ENCODE data around the gene TCERG1L. TPM values are rescaled to one million over a fixed set of nuclear protein-coding genes. Genes with fewer than 3 reads are reported as not detected.

TCERG1L gene
- total RNA-seq, 1 experiment from 2014 or later: not detected

DNA sequence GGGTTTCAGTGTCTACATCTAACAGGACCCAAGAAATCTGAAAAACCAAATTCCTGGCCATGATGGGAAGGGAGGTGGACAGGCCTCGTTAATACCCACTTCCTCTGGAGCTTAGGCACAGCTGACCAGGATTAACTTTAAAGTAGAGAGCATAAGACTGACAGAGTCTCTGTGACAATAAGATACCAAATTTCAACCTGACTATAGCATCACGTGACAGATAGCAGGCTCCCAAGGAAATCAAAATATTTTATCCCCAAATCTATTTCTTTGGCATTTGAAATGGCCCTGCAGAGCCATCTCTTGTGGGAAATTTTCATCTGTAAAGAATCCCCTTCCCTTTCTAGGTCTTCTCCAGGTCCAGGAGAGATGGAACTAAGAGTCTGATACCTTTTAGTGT, 258.3 kb downstream of the TCERG1L start:
- intact Hi-C loops (cut with micrococcal nuclease; ENCODE audit: unreplicated experiment): no loop called here
- no peak for DNase-seq (ENCODE audit: low read depth, low spot score)
- Histone ChIP-seq H3K27me3 (ENCODE audit: control insufficient read depth, insufficient read depth, low read length) (no peaks in the 10 kb centered on the region), H3K27ac (ENCODE audit: low read length) (no peak overlapping the region), H3K36me3 (ENCODE audit: control insufficient read depth, insufficient read depth, low read length) (no peaks in the 10 kb centered on the region), H3K9me3 (ENCODE audit: control insufficient read depth, insufficient read depth, low read depth, low read length) (no peaks in the 10 kb centered on the region), H3K4me3 (ENCODE audit: low read depth in 2 of 2, low read length in 2 of 2) (no peak overlapping the region), H3K4me1 (ENCODE audit: control insufficient read depth, insufficient read depth, low read length) (no peaks in the 10 kb centered on the region)
- no TSS peak for BruUV-seq (replicated peaks)
- in situ Hi-C loops (cut with HindIII; ENCODE audit: low pct_unique_long_range_greater_than_20kb, low sequenced_read_pairs): no loop called here
- no peak for TF ChIP-seq TCF7L2 (IDR thresholded peaks at IDR 0.05; ENCODE audit: low read depth, low read length)
- no peak for TF ChIP-seq SIN3A (IDR thresholded peaks at IDR 0.05; ENCODE audit: borderline replicate concordance, insufficient read depth, low read depth, low read length)
- TF ChIP-seq, protein P1, sequence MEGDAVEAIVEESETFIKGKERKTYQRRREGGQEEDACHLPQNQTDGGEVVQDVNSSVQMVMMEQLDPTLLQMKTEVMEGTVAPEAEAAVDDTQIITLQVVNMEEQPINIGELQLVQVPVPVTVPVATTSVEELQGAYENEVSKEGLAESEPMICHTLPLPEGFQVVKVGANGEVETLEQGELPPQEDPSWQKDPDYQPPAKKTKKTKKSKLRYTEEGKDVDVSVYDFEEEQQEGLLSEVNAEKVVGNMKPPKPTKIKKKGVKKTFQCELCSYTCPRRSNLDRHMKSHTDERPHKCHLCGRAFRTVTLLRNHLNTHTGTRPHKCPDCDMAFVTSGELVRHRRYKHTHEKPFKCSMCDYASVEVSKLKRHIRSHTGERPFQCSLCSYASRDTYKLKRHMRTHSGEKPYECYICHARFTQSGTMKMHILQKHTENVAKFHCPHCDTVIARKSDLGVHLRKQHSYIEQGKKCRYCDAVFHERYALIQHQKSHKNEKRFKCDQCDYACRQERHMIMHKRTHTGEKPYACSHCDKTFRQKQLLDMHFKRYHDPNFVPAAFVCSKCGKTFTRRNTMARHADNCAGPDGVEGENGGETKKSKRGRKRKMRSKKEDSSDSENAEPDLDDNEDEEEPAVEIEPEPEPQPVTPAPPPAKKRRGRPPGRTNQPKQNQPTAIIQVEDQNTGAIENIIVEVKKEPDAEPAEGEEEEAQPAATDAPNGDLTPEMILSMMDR (IDR thresholded peaks at IDR 0.05): no peak
- TF ChIP-seq, protein P2, sequence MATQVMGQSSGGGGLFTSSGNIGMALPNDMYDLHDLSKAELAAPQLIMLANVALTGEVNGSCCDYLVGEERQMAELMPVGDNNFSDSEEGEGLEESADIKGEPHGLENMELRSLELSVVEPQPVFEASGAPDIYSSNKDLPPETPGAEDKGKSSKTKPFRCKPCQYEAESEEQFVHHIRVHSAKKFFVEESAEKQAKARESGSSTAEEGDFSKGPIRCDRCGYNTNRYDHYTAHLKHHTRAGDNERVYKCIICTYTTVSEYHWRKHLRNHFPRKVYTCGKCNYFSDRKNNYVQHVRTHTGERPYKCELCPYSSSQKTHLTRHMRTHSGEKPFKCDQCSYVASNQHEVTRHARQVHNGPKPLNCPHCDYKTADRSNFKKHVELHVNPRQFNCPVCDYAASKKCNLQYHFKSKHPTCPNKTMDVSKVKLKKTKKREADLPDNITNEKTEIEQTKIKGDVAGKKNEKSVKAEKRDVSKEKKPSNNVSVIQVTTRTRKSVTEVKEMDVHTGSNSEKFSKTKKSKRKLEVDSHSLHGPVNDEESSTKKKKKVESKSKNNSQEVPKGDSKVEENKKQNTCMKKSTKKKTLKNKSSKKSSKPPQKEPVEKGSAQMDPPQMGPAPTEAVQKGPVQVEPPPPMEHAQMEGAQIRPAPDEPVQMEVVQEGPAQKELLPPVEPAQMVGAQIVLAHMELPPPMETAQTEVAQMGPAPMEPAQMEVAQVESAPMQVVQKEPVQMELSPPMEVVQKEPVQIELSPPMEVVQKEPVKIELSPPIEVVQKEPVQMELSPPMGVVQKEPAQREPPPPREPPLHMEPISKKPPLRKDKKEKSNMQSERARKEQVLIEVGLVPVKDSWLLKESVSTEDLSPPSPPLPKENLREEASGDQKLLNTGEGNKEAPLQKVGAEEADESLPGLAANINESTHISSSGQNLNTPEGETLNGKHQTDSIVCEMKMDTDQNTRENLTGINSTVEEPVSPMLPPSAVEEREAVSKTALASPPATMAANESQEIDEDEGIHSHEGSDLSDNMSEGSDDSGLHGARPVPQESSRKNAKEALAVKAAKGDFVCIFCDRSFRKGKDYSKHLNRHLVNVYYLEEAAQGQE (IDR thresholded peaks at IDR 0.05; ENCODE audit: insufficient read depth in 1 of 2, low read depth in 2 of 2, low read length in 1 of 2): no peak
- no peak for TF ChIP-seq POLR2AphosphoS5 (IDR thresholded peaks at IDR 0.05; ENCODE audit: low read depth, low read length)
- CTCF ChIA-PET: no interaction called here
- no peak for ATAC-seq
- POLR2A ChIA-PET: no interaction called here

GRCh38 chr10:131050162-131050766, 261.3 kb downstream of the TCERG1L start:
- in situ Hi-C loops (cut with HindIII; ENCODE audit: low pct_unique_long_range_greater_than_20kb, low sequenced_read_pairs): no loop called here
- Histone ChIP-seq H3K27me3 (ENCODE audit: control insufficient read depth, insufficient read depth, low read length) (no peaks in the 10 kb centered on the region), H3K27ac (ENCODE audit: low read length) (no peak overlapping the region), H3K4me3 (ENCODE audit: low read depth in 2 of 2, low read length in 2 of 2) (no peak overlapping the region), H3K9me3 (ENCODE audit: control insufficient read depth, insufficient read depth, low read depth, low read length) (no peaks in the 10 kb centered on the region), H3K4me1 (ENCODE audit: control insufficient read depth, insufficient read depth, low read length) (no peaks in the 10 kb centered on the region), H3K36me3 (ENCODE audit: control insufficient read depth, insufficient read depth, low read length) (no peaks in the 10 kb centered on the region)
- no TSS peak for BruUV-seq (replicated peaks)
- CTCF ChIA-PET: no interaction called here
- DNase-seq (ENCODE audit: low read depth, low spot score): no peak
- ATAC-seq: no peak
- TF ChIP-seq TCF7L2 (IDR thresholded peaks at IDR 0.05; ENCODE audit: low read depth, low read length) (no peak), SIN3A (IDR thresholded peaks at IDR 0.05; ENCODE audit: borderline replicate concordance, insufficient read depth, low read depth, low read length) (no peak), POLR2AphosphoS5 (IDR thresholded peaks at IDR 0.05; ENCODE audit: low read depth, low read length) (no peak)
- TF ChIP-seq, protein P1 (IDR thresholded peaks at IDR 0.05): no peak
- TF ChIP-seq, protein P2 (IDR thresholded peaks at IDR 0.05; ENCODE audit: insufficient read depth in 1 of 2, low read depth in 2 of 2, low read length in 1 of 2): no peak
- POLR2A ChIA-PET: no interaction called here
- intact Hi-C loops (cut with micrococcal nuclease; ENCODE audit: unreplicated experiment): no loop called here

All from Panc1 (cell line).